Endodermal cell (in vitro differentiated cells): ENCODE data around the gene LSAMP. TPM values are rescaled to one million over a fixed set of nuclear protein-coding genes. Genes with fewer than 3 reads are reported as not detected.

Experiments
- DNase-seq: peaks from one replicate; pipeline ENCODE4 v3.0.0-alpha.2; 2017
- H3K27ac ChIP-seq: 2 replicates; pipeline ENCODE4 v1.5.1; 2013; ENCODE audit warnings: mild to moderate bottlenecking, low read depth, low read length, moderate library complexity
- H3K27me3 ChIP-seq: 2 replicates; pipeline ENCODE4 v1.6.1; 2013; ENCODE audit warnings: mild to moderate bottlenecking, low read length, moderate library complexity; ENCODE audit not compliant: insufficient read depth, control insufficient read depth, poor library complexity, severe bottlenecking
- H3K36me3 ChIP-seq: 2 replicates; pipeline ENCODE4 v1.7.0; 2013; ENCODE audit warnings: mild to moderate bottlenecking, low read length, moderate library complexity; ENCODE audit not compliant: control insufficient read depth, insufficient read depth
- H3K4me1 ChIP-seq: one replicate; pipeline ENCODE4 v1.7.0; 2013; ENCODE audit warnings: low read length; ENCODE audit not compliant: control insufficient read depth, insufficient read depth
- H3K4me3 ChIP-seq: 2 replicates; pipeline ENCODE4 v1.5.1; 2013; ENCODE audit warnings: mild to moderate bottlenecking, low read length, moderate library complexity
- H3K9ac ChIP-seq: 2 replicates; pipeline ENCODE4 v1.6.1; 2013; ENCODE audit warnings: mild to moderate bottlenecking, low read length, moderate library complexity; ENCODE audit not compliant: poor library complexity, severe bottlenecking; ENCODE audit errors: extremely low read depth
- H3K9me3 ChIP-seq: 2 replicates; pipeline ENCODE4 v1.6.1; 2013; ENCODE audit warnings: mild to moderate bottlenecking, low read length, moderate library complexity; ENCODE audit not compliant: control insufficient read depth
- H3K27ac Mint-ChIP-seq: 2 replicates; pipeline ENCODE4 v1.8.0; 2020; ENCODE audit warnings: mixed read lengths
- H3K27me3 Mint-ChIP-seq: 2 replicates; pipeline ENCODE4 v1.8.0; 2021; ENCODE audit warnings: mild to moderate bottlenecking, mixed read lengths; ENCODE audit not compliant: insufficient read depth
- H3K36me3 Mint-ChIP-seq: 2 replicates; pipeline ENCODE4 v1.8.0; 2020; ENCODE audit warnings: low read depth, mixed read lengths
- H3K4me1 Mint-ChIP-seq: 2 replicates; pipeline ENCODE4 v1.8.0; 2020; ENCODE audit warnings: mixed read lengths
- H3K4me3 Mint-ChIP-seq: 2 replicates; pipeline ENCODE4 v1.8.0; 2020; ENCODE audit warnings: mild to moderate bottlenecking, moderate library complexity, mixed read lengths
- H3K9me3 Mint-ChIP-seq: 2 replicates; pipeline ENCODE4 v1.8.0; 2020; ENCODE audit warnings: mild to moderate bottlenecking, mixed read lengths
- CTCF ChIP-seq: fragments of 200-600 bp; sonication (generic); conservative IDR thresholded peaks from 2 replicates; pipeline ENCODE4 v1.5.0; 2021; ENCODE audit warnings: antibody characterized with exemption, mild to moderate bottlenecking
- WGBS, 2 experiments: methylation state at CpG; one replicate each; pipeline versions ENCODE4 v1.1.5 to v1.1.7; 2013; ENCODE audit warnings: missing lambda C conversion rate in 2 of 2, mixed read lengths in 1 of 2; ENCODE audit not compliant: insufficient coverage in 1 of 2, insufficient read length in 1 of 2; 5-methylcytosine and 5-hydroxymethylcytosine counted together
- total RNA-seq, 2 donors: library from RNA; stranded (reverse); fragmentation: NEBNext Ultra II Directional in 1 of 2; extraction: Animal tissue kit (Norgen Biotek cat#: 25700) in 1 of 2; gene quantifications; 2 replicates in 1 of 2; 3 replicates in 1 of 2; pipeline ENCODE4 v1.2.1, GENCODE V29; 2021

The LSAMP gene
- total RNA-seq, 2 donors from 2014 or later, result 4.4 to 10.2 TPM

GRCh38 chr3:116029266-116029665 lies 416.0 kb downstream of the LSAMP start:
- Histone ChIP-seq H3K4me1 (no peaks in the 10 kb centered on the region), H3K9ac (no peak overlapping the region), H3K9me3 (no peaks in the 10 kb centered on the region), H3K27ac (no peak overlapping the region), H3K4me3 (no peak overlapping the region), H3K36me3 (no peaks in the 10 kb centered on the region), H3K27me3 (no peaks in the 10 kb centered on the region)
- Mint-ChIP-seq H3K36me3 (no peaks in the 10 kb centered on the region), H3K27ac (no peak overlapping the region), H3K27me3 (no peaks in the 10 kb centered on the region), H3K4me3 (no peak overlapping the region), H3K9me3 (no peaks in the 10 kb centered on the region), H3K4me1 (no peaks in the 10 kb centered on the region)
- TF ChIP-seq CTCF, result no peak
- WGBS, 2 experiments, result 88 to 100% methylated on average over 1 to 2 of the region's 2 CpGs
- DNase-seq, result no peak

- Mint-ChIP-seq H3K4me1 (no peaks in the 10 kb centered on the region), H3K9me3 (no peaks in the 10 kb centered on the region), H3K4me3 (no peak overlapping the region), H3K36me3 (no peaks in the 10 kb centered on the region), H3K27me3 (no peaks in the 10 kb centered on the region), H3K27ac (no peak overlapping the region)
- no peak overlapping the region for H3K9ac ChIP-seq
- H3K4me1 ChIP-seq, result no peaks in the 10 kb centered on the region
- no peak overlapping the region for H3K4me3 ChIP-seq
- no peaks in the 10 kb centered on the region for H3K36me3 ChIP-seq
- no peak for TF ChIP-seq CTCF
- no peak for DNase-seq
- 82% methylated on average over 1 of the region's 1 CpG; no CpG with 5 or more reads in 1 of the 2 experiments for WGBS, 2 experiments
- H3K27ac ChIP-seq, result no peak overlapping the region
- no peaks in the 10 kb centered on the region for H3K9me3 ChIP-seq
- H3K27me3 ChIP-seq, result no peaks in the 10 kb centered on the region
Observed at GRCh38 chr3:116028157-116028556, 417.1 kb downstream of the LSAMP start.

GRCh38 chr3:116020989-116021388 lies 424.3 kb downstream of the LSAMP start:
- H3K4me1 Mint-ChIP-seq, result peaks cover 12% of the 10 kb centered on the region
- H3K4me3 Mint-ChIP-seq, result no peak overlapping the region
- Histone ChIP-seq H3K27me3 (no peaks in the 10 kb centered on the region), H3K9me3 (no peaks in the 10 kb centered on the region), H3K4me3 (no peak overlapping the region), H3K4me1 (no peaks in the 10 kb centered on the region), H3K9ac (no peak overlapping the region), H3K36me3 (no peaks in the 10 kb centered on the region), H3K27ac (no peak overlapping the region)
- no peak for DNase-seq
- no peaks in the 10 kb centered on the region for H3K36me3 Mint-ChIP-seq
- H3K27me3 Mint-ChIP-seq, result no peaks in the 10 kb centered on the region
- 91% methylated on average over 1 of the region's 1 CpG; no CpG with 5 or more reads in 1 of the 2 experiments for WGBS, 2 experiments
- H3K9me3 Mint-ChIP-seq, result no peaks in the 10 kb centered on the region
- no peak overlapping the region for H3K27ac Mint-ChIP-seq
- no peak for TF ChIP-seq CTCF
